ENCODE results near the gene PRKAG1. TPM values are rescaled to one million over a fixed set of nuclear protein-coding genes. Genes with fewer than 3 reads are reported as not detected.

PRKAG1 gene
- total RNA-seq, 1 experiment from 2014 or later = 41.6 TPM

- TF ChIP-seq, protein P1, sequence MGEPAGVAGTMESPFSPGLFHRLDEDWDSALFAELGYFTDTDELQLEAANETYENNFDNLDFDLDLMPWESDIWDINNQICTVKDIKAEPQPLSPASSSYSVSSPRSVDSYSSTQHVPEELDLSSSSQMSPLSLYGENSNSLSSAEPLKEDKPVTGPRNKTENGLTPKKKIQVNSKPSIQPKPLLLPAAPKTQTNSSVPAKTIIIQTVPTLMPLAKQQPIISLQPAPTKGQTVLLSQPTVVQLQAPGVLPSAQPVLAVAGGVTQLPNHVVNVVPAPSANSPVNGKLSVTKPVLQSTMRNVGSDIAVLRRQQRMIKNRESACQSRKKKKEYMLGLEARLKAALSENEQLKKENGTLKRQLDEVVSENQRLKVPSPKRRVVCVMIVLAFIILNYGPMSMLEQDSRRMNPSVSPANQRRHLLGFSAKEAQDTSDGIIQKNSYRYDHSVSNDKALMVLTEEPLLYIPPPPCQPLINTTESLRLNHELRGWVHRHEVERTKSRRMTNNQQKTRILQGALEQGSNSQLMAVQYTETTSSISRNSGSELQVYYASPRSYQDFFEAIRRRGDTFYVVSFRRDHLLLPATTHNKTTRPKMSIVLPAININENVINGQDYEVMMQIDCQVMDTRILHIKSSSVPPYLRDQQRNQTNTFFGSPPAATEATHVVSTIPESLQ (CRISPR knock-in tag; IDR thresholded peaks at IDR 0.05) = no peak
- no peak for TF ChIP-seq GRHL2 (CRISPR knock-in tag; IDR thresholded peaks at IDR 0.05; ENCODE audit: insufficient replicate concordance, severe bottlenecking)
Measured at GRCh38 chr12:49050507-49051372, 32.2 kb upstream of the PRKAG1 start (continued).

- peaks cover 90% of the 10 kb centered on the region for H3K36me3 Mint-ChIP-seq
- no peaks in the 10 kb centered on the region; the same call in 1 of the 2 replicates for H3K4me1 Mint-ChIP-seq
- no peaks in the 10 kb centered on the region for H3K27me3 Mint-ChIP-seq (ENCODE audit: low read depth)
- TF ChIP-seq ZSCAN18 (CRISPR knock-in tag; IDR thresholded peaks at IDR 0.05) (no peak), NR1H2 (CRISPR knock-in tag; IDR thresholded peaks at IDR 0.05) (no peak), ETV6 (CRISPR knock-in tag; IDR thresholded peaks at IDR 0.05) (no peak), ZBTB43 (CRISPR knock-in tag; IDR thresholded peaks at IDR 0.05) (no peak), NR3C1 (CRISPR knock-in tag; conservative IDR thresholded peaks at IDR 0.05; ENCODE audit: low read depth) (no peak), CBFB (CRISPR knock-in tag; IDR thresholded peaks at IDR 0.05; ENCODE audit: low read depth) (no peak), EMX1 (CRISPR knock-in tag; IDR thresholded peaks at IDR 0.05) (no peak)
- TF ChIP-seq, protein P2, sequence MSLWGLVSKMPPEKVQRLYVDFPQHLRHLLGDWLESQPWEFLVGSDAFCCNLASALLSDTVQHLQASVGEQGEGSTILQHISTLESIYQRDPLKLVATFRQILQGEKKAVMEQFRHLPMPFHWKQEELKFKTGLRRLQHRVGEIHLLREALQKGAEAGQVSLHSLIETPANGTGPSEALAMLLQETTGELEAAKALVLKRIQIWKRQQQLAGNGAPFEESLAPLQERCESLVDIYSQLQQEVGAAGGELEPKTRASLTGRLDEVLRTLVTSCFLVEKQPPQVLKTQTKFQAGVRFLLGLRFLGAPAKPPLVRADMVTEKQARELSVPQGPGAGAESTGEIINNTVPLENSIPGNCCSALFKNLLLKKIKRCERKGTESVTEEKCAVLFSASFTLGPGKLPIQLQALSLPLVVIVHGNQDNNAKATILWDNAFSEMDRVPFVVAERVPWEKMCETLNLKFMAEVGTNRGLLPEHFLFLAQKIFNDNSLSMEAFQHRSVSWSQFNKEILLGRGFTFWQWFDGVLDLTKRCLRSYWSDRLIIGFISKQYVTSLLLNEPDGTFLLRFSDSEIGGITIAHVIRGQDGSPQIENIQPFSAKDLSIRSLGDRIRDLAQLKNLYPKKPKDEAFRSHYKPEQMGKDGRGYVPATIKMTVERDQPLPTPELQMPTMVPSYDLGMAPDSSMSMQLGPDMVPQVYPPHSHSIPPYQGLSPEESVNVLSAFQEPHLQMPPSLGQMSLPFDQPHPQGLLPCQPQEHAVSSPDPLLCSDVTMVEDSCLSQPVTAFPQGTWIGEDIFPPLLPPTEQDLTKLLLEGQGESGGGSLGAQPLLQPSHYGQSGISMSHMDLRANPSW (CRISPR knock-in tag; conservative IDR thresholded peaks at IDR 0.05; ENCODE audit: low read depth) = no peak
- TF ChIP-seq, protein P3, sequence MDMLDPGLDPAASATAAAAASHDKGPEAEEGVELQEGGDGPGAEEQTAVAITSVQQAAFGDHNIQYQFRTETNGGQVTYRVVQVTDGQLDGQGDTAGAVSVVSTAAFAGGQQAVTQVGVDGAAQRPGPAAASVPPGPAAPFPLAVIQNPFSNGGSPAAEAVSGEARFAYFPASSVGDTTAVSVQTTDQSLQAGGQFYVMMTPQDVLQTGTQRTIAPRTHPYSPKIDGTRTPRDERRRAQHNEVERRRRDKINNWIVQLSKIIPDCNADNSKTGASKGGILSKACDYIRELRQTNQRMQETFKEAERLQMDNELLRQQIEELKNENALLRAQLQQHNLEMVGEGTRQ (CRISPR knock-in tag; IDR thresholded peaks at IDR 0.05) = no peak
- TF ChIP-seq, protein P4, sequence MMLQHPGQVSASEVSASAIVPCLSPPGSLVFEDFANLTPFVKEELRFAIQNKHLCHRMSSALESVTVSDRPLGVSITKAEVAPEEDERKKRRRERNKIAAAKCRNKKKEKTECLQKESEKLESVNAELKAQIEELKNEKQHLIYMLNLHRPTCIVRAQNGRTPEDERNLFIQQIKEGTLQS (CRISPR knock-in tag; conservative IDR thresholded peaks at IDR 0.05) = no peak
- ChIA-PET POLR2A (no interaction called here), CTCF (interaction anchor here (0.6 kb wide), 1 partner anchor 59 kb away, joined by 4 read pairs; no protein-coding TSS in a partner anchor)
- H3K4me3 Mint-ChIP-seq = no peak overlapping the region
- no peak overlapping the region for H3K27ac Mint-ChIP-seq
- H3K9me3 Mint-ChIP-seq = no peaks in the 10 kb centered on the region
- DNase-seq (ENCODE audit: low spot score) (no peak), ATAC-seq (no peak)
Measured at GRCh38 chr12:49049566-49050224, 31.1 kb upstream of the PRKAG1 start.
